Measurements from ENCODE around the gene CCDC82.

Gene CCDC82

GRCh38 chr11:96306933-96307775 lies 82.6 kb downstream of the CCDC82 start:
- DNase-seq (ENCODE audit: low spot score), result peak; percentile 74

DNA sequence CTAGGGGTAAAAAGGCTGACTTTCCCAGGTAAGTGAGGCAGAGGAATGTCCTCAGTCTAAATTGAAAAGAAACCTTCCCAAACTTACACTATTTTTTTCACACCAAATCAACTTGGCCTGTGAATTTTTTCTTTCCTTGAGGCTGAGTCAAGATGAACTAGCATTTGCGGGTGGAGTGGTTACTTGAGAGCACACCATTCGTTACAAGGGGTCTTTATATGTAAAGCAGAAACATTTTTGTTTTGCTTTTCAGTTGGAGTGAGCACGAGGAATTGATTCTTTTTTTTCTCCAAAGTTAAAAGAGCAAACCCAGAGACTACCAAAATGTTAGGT lies 83.1 kb downstream of the CCDC82 start:
- DNase-seq (ENCODE audit: low spot score), result no peak

DNA sequence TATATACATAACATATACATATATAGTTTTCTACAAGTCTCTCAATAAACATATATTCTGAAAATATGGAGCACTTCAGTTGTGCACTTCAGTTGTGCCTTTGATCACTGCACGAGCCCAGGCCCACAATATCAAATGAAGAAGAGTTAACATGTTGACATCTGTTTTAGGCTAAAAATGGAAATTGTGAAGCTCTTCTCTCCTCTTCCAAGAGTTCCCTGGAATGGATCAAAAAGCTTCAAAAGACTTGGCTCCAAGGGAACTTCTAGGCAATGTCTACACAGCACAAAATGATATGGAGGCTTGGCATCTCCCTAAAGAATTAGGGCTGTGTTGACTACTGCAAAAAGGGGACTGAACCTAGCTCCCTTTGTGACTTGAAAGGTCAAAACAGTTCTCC lies 83.6 kb downstream of the CCDC82 start:
- DNase-seq (ENCODE audit: low spot score), result no peak

- DNase-seq (ENCODE audit: low spot score), result no peak
Observed at GRCh38 chr11:96303980-96304379, 85.7 kb downstream of the CCDC82 start.

DNA sequence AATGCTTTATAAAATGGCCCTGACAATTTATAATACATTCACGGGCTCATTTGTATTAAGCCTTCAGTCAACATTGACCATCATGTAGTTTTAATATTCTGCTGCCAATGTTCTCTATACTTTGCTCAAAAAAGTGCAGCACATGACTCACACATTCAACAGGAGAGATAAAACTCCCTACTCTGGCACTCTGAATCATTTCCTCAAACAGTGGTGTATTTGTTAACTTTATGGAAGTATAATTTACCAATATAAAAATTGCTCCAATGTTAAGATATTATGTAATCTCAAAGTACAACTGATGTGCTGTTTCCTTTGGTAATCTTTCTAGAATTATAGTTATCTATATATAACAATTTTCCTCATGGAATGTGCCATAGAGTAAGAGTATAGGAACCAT lies 86.6 kb downstream of the CCDC82 start:
- DNase-seq (ENCODE audit: low spot score), result no peak
